MM.1S (cell line): ENCODE measurements around the gene COG5.

Source experiments
- CTCF ChIP-seq: fragments of 300-600 bp; sonication (generic); IDR thresholded peaks from 2 replicates; pipeline ENCODE4 v1.5.1; 2016; ENCODE audit warnings: antibody characterized with exemption, low read length, mixed read lengths
- EZH2 ChIP-seq: fragments of 300-600 bp; sonication (generic); optimal IDR thresholded peaks from 2 replicates; pipeline ENCODE3; 2017; ENCODE audit warnings: low read depth, mild to moderate bottlenecking, antibody characterized with exemption, low read length, mixed read lengths

GRCh38 chr7:107277331-107277730, 286.4 kb downstream of the COG5 start:
- TF ChIP-seq CTCF = no peak
- TF ChIP-seq EZH2 = no peak
